Parietal lobe (tissue), 1 donor: ENCODE results near the gene OR6K3. TPM values are rescaled to one million over a fixed set of nuclear protein-coding genes. Genes with fewer than 3 reads are reported as not detected.

Experiments
- total RNA-seq: library from RNA; depleted of rRNA; stranded (reverse); fragments of >200 nt; gene quantifications from one replicate; pipeline ENCODE4 v1.2.3, GENCODE V29; 2014

OR6K3 gene
- total RNA-seq, result not detected

DNA sequence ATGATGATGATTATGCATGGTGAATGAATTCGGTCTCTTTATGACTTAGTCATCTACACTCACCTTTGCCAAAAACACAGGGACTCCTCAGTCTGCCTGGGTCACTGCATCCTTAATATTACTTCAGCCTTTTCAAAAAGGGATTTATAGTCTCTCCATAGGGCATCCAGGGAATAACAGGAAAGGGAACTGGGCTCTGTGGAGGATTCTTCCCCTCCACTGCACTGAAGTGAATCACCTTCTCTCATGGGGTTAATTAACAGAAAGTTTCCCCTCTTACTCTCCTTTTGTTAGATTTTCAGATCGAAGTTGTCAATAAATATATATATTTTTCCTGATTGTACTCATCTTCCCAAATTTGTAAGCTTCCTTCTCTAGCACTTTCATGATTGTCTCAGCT lies at the start of gene OR6K3:
Gene OR6K3 (minus strand): TSS at position 101 of the 400 bp plus-strand sequence. CDS start 2,605 bp downstream, outside the sequence.

DNA sequence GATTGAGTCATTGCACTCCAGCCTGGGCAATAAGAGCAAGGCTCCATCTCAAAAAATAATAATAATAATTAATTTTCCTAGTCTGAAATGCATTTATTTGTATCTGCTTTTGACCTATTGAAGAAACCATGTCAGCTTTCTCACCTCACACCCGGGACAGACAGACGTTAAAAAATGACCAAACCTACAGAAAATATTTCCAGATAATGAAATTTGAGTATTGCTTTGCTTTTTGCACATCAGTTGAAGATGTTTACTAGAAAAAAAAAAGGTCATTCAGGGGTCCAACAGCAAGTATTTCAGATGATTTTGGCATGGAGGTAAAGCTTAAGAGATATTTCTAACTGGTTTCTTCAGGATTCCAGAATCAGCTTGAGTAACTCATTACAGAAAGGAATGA lies 33.9 kb upstream of the OR6K3 start, which contains the start of gene OR6K6:
Gene OR6K6 (plus strand): TSS at position 301 of the 400 bp plus-strand sequence. CDS start 168 bp downstream, outside the sequence.

GRCh38 chr1:158700552-158700951 lies 20.0 kb downstream of the OR6K3 start, which contains the start of gene OR6K2:
Gene OR6K2, minus strand, starts transcription at chr1:158700652. Its CDS starts 0 bp downstream, at chr1:158700652.

DNA sequence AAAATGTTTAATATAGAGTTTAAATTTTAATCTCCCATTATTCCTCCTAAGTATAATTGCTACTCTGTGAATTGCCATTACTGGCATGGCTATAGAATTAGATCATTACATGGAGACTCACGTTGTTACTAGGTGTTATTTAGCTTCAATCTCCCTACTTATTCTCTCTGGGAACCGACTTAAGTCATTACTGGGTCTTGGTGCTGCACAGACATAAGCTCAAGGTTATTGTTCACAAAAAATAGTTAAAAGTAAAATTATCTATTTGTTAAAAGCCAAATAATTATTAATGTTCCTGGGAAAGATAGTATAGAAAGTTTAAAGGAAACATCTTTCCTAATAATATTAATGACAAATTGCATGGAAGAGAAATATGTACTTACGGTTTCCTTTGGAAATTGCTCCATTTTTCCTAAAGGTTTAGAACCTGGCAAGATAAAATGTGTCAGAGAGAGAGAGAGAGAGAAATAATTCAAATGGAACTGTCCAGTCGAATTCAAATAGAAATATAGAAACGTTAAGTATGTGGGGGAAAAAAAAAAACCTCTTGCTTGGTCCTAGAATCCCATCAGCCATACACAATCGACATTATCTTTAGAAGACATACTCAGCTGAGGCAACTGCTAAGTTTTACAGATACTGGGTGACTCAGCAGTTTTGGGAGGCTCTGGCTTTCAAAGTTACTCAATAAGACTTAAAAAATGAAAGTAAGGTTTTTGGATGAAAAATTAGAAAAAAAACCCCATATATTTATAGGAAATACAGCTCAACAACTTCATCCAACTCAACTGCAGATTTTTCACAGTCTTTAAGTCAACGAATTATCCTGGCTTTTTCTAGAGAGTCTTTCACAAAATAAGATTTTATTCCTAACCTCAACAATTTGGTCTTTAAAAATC lies 34.2 kb downstream of the OR6K3 start, which contains the start of gene SPTA1:
Gene SPTA1 (minus strand): TSS at position 605 of the 899 bp plus-strand sequence. CDS start 198 bp downstream, at position 407.

Other genes starting within 250 kb of the OR6K3 start
- not detected for gene OR10R2, start 248.5 kb downstream of the OR6K3 start, total RNA-seq
- not detected for gene OR6Y1, start 166.3 kb downstream of the OR6K3 start, total RNA-seq
- not detected for gene OR6P1, start 150.1 kb downstream of the OR6K3 start, total RNA-seq
- gene OR10X1, start 140.8 kb downstream of the OR6K3 start, total RNA-seq, result not detected
- gene OR10Z1, start 115.5 kb downstream of the OR6K3 start, total RNA-seq, result not detected
- gene SPTA1, start 34.0 kb downstream of the OR6K3 start, total RNA-seq, result 1.3 TPM
- gene OR6K2, start 20.1 kb downstream of the OR6K3 start, total RNA-seq, result not detected
- not detected for gene OR6K6, start 34.0 kb upstream of the OR6K3 start, total RNA-seq
- gene OR6N1, start 51.5 kb upstream of the OR6K3 start, total RNA-seq, result not detected
- gene OR6N2, start 60.5 kb upstream of the OR6K3 start, total RNA-seq, result not detected
- 1.3 TPM for gene MNDA, start 110.6 kb upstream of the OR6K3 start, total RNA-seq
- not detected for gene PYHIN1, start 210.8 kb upstream of the OR6K3 start, total RNA-seq